PFSK-1 (cell line): Measurements from ENCODE around the gene LYPD6B.

Source experiments
- POLR2AphosphoS5 ChIP-seq: IDR thresholded peaks from 2 replicates; pipeline ENCODE4 v1.6.1; 2012; ENCODE audit warnings: low read depth, mild to moderate bottlenecking, control low read depth, low read length, moderate library complexity
- REST ChIP-seq, 2 experiments: IDR thresholded peaks; 2 replicates each; pipeline versions ENCODE4 v1.6.1 to v1.8.0; 2011 to 2012; ENCODE audit warnings: low read depth in 2 of 2, low read length in 2 of 2, control low read depth in 1 of 2, inconsistent platforms in 1 of 2, mild to moderate bottlenecking in 1 of 2, moderate library complexity in 1 of 2; ENCODE audit not compliant: insufficient read depth in 1 of 2
- SIN3A ChIP-seq: IDR thresholded peaks from 2 replicates; pipeline ENCODE4 v1.6.1; 2012; ENCODE audit warnings: mild to moderate bottlenecking, low read length, moderate library complexity, borderline replicate concordance; ENCODE audit not compliant: insufficient read depth

GRCh38 chr2:149170156-149170555 is 131.7 kb downstream of the LYPD6B start:
- TF ChIP-seq POLR2AphosphoS5 (no peak), SIN3A (no peak), REST (IDR thresholded peaks at IDR 0.05; ENCODE audit: insufficient read depth in 1 of 2, low read depth in 2 of 2, low read length in 2 of 2) (no peak)
